Measurements from ENCODE around the gene ARHGAP45.

Gene ARHGAP45

GRCh38 chr19:1053176-1054101 lies 13.5 kb upstream of the ARHGAP45 start:
- H3K4me3 ChIP-seq (ENCODE audit: low read depth, low read length) = no peak overlapping the region
- no peak for DNase-seq (ENCODE audit: low read depth)

GRCh38 chr19:1054102-1055027 lies 12.6 kb upstream of the ARHGAP45 start:
- H3K4me3 ChIP-seq (ENCODE audit: low read depth, low read length) = no peak overlapping the region
- no peak for DNase-seq (ENCODE audit: low read depth)

GRCh38 chr19:1055028-1055425 lies 11.9 kb upstream of the ARHGAP45 start:
- H3K4me3 ChIP-seq (ENCODE audit: low read depth, low read length) = no peak overlapping the region
- no peak for DNase-seq (ENCODE audit: low read depth)

GRCh38 chr19:1055886-1056620 lies 10.9 kb upstream of the ARHGAP45 start:
- no peak for DNase-seq (ENCODE audit: low read depth)
- no peak overlapping the region for H3K4me3 ChIP-seq (ENCODE audit: low read depth, low read length)

GRCh38 chr19:1057176-1057855 lies 9.7 kb upstream of the ARHGAP45 start:
- peak; percentile 39 for DNase-seq (ENCODE audit: low read depth)
- H3K4me3 ChIP-seq (ENCODE audit: low read depth, low read length) = no peak overlapping the region

GRCh38 chr19:1058112-1058511 lies 8.9 kb upstream of the ARHGAP45 start:
- DNase-seq (ENCODE audit: low read depth) = no peak
- H3K4me3 ChIP-seq (ENCODE audit: low read depth, low read length) = no peak overlapping the region

- H3K4me3 ChIP-seq (ENCODE audit: low read depth, low read length) = no peak overlapping the region
- DNase-seq (ENCODE audit: low read depth) = no peak
These were observed 6.3 kb upstream of the ARHGAP45 start for GRCh38 chr19:1060689-1061088.

- no peak overlapping the region for H3K4me3 ChIP-seq (ENCODE audit: low read depth, low read length)
- no peak for DNase-seq (ENCODE audit: low read depth)
These were observed 5.0 kb upstream of the ARHGAP45 start for GRCh38 chr19:1061987-1062386.

GRCh38 chr19:1062387-1063029 lies 4.5 kb upstream of the ARHGAP45 start:
- H3K4me3 ChIP-seq (ENCODE audit: low read depth, low read length) = no peak overlapping the region
- DNase-seq (ENCODE audit: low read depth) = no peak

GRCh38 chr19:1063030-1063908 lies 3.7 kb upstream of the ARHGAP45 start:
- H3K4me3 ChIP-seq (ENCODE audit: low read depth, low read length) = no peak overlapping the region
- DNase-seq (ENCODE audit: low read depth) = no peak

- DNase-seq (ENCODE audit: low read depth) = no peak
- no peak overlapping the region for H3K4me3 ChIP-seq (ENCODE audit: low read depth, low read length)
These were observed 2.9 kb upstream of the ARHGAP45 start for GRCh38 chr19:1063909-1064660.

GRCh38 chr19:1064661-1065605 lies 2.0 kb upstream of the ARHGAP45 start:
- H3K4me3 ChIP-seq (ENCODE audit: low read depth, low read length) = no peak overlapping the region
- DNase-seq (ENCODE audit: low read depth) = no peak

GRCh38 chr19:1065606-1066109 lies 1.3 kb upstream of the ARHGAP45 start:
- no peak overlapping the region for H3K4me3 ChIP-seq (ENCODE audit: low read depth, low read length)
- no peak for DNase-seq (ENCODE audit: low read depth)

GRCh38 chr19:1066251-1066747 lies 668 bp upstream of the ARHGAP45 start:
- no peak overlapping the region for H3K4me3 ChIP-seq (ENCODE audit: low read depth, low read length)
- no peak for DNase-seq (ENCODE audit: low read depth)

GRCh38 chr19:1067341-1067957 lies 482 bp downstream of the ARHGAP45 start:
- peak overlapping the region; percentile 36 for H3K4me3 ChIP-seq (ENCODE audit: low read depth, low read length)
- DNase-seq (ENCODE audit: low read depth) = no peak
